B cell (primary cell): ENCODE results near the gene EFCAB10. TPM values are rescaled to one million over a fixed set of nuclear protein-coding genes. Genes with fewer than 3 reads are reported as not detected.

Experiments used
- ATAC-seq: fragments of 200-7000 bp; cut with Tn5 transposase; one replicate; pipeline ENCODE4 v1.10.0; 2021; ENCODE audit warnings: low read depth, mild to moderate bottlenecking, moderate number of reproducible peaks, moderate library complexity
- CTCF ChIA-PET: fragments of 350-600 bp; sonication (Branson Sonifier 250); formaldehyde crosslinking; loops from one replicate; lab custom pipeline; 2021; ENCODE audit warnings: antibody characterized with exemption, inconsistent platforms; lab: Charles Lee
- POLR2A ChIA-PET: fragments of 350-600 bp; sonication (Branson Sonifier 250); formaldehyde crosslinking; loops from one replicate; lab custom pipeline; 2021; ENCODE audit warnings: antibody characterized with exemption; lab: Charles Lee
- DNase-seq: peaks from one replicate; pipeline ENCODE4 v3.0.0; 2013
- H2AFZ ChIP-seq: 2 replicates; pipeline ENCODE4 v1.6.1; 2012; ENCODE audit warnings: mild to moderate bottlenecking, low read depth, low read length; ENCODE audit not compliant: insufficient read depth, poor library complexity, severe bottlenecking
- H3K27ac ChIP-seq, 2 donors: 1 replicate in 1 of 2; 2 replicates in 1 of 2; pipeline ENCODE4 v1.5.1; 2012 to 2013; ENCODE audit warnings: low read length in 2 of 2, mild to moderate bottlenecking in 2 of 2, moderate library complexity in 1 of 2
- H3K27me3 ChIP-seq, 4 experiments: fragments of 200-600 bp in 1 of 4; sonication (generic) in 1 of 4; replicated peaks in 1 of 4; 1 replicate in 2 of 4; 2 replicates in 2 of 4; pipeline versions ENCODE4 v1.6.1 to v1.7.0; 2013 to 2016; ENCODE audit warnings: low read length in 3 of 4, mild to moderate bottlenecking in 2 of 4, mixed read lengths in 1 of 4, moderate library complexity in 1 of 4; ENCODE audit not compliant: insufficient read depth in 4 of 4, control insufficient read depth in 3 of 4; ENCODE audit errors: control extremely low read depth in 1 of 4
- H3K36me3 ChIP-seq, 2 experiments: replicated peaks in 1 of 2; 1 replicate in 1 of 2; 2 replicates in 1 of 2; pipeline versions ENCODE4 v1.6.1 to v1.7.1; 2013; ENCODE audit warnings: low read length in 1 of 2; ENCODE audit not compliant: insufficient read depth in 2 of 2, control insufficient read depth in 1 of 2; ENCODE audit errors: control extremely low read depth in 1 of 2, extremely low read depth in 1 of 2
- H3K4me1 ChIP-seq, 2 donors: fragments of 200-600 bp in 1 of 2; sonication (generic) in 1 of 2; 1 replicate in 1 of 2; 2 replicates in 1 of 2; pipeline versions ENCODE4 v1.5.1 to v1.6.1; 2013 to 2017; ENCODE audit warnings: low read length in 2 of 2; ENCODE audit not compliant: control insufficient read depth in 2 of 2, insufficient read depth in 2 of 2
- H3K4me2 ChIP-seq: replicated peaks from 2 replicates; pipeline ENCODE3; 2012; ENCODE audit warnings: mild to moderate bottlenecking, low read depth, low read length; ENCODE audit not compliant: poor library complexity, severe bottlenecking
- H3K4me3 ChIP-seq, 5 experiments: fragments of 200-600 bp in 1 of 5; sonication (generic) in 1 of 5; 1 replicate in 3 of 5; 2 replicates in 2 of 5; pipeline versions ENCODE4 v1.5.1 to v1.7.0; 2011 to 2016; ENCODE audit warnings: low read length in 4 of 5, mild to moderate bottlenecking in 4 of 5, low read depth in 2 of 5, control low read depth in 1 of 5, moderate library complexity in 1 of 5; ENCODE audit not compliant: insufficient read depth in 1 of 5; ENCODE audit errors: control extremely low read depth in 1 of 5, extremely low read depth in 1 of 5
- H3K79me2 ChIP-seq: fragments of 200-600 bp; sonication (generic); one replicate; pipeline ENCODE4 v1.6.0; 2016; ENCODE audit warnings: low read length; ENCODE audit not compliant: control insufficient read depth, insufficient read depth
- H3K9ac ChIP-seq: fragments of 200-600 bp; sonication (generic); 2 replicates; pipeline ENCODE4 v1.6.1; 2017; ENCODE audit warnings: mild to moderate bottlenecking, low read length, moderate library complexity
- H3K9me3 ChIP-seq, 3 donors: one replicate each; pipeline versions ENCODE4 v1.6.1 to v1.7.1; 2013; ENCODE audit warnings: low read length in 2 of 3; ENCODE audit not compliant: control insufficient read depth in 2 of 3, insufficient read depth in 1 of 3; ENCODE audit errors: control extremely low read depth in 1 of 3
- H4K20me1 ChIP-seq: 2 replicates; pipeline ENCODE4 v1.6.0; 2012; ENCODE audit warnings: mild to moderate bottlenecking, low read length; ENCODE audit not compliant: insufficient read depth, control insufficient read depth, poor library complexity, severe bottlenecking
- H3K27ac Mint-ChIP-seq: one replicate; pipeline ENCODE4 v1.8.0; 2021; ENCODE audit warnings: mixed read lengths
- H3K27me3 Mint-ChIP-seq: one replicate; pipeline ENCODE4 v1.8.0; 2021; ENCODE audit warnings: mixed read lengths
- H3K4me1 Mint-ChIP-seq: one replicate; pipeline ENCODE4 v1.8.0; 2021; ENCODE audit warnings: mixed read lengths
- H3K4me3 Mint-ChIP-seq: one replicate; pipeline ENCODE4 v1.8.0; 2021; ENCODE audit warnings: mixed read lengths
- H3K9me3 Mint-ChIP-seq: one replicate; pipeline ENCODE4 v1.8.0; 2022; ENCODE audit warnings: mixed read lengths; ENCODE audit not compliant: insufficient read depth
- CTCF ChIP-seq: fragments of 200-600 bp; IDR thresholded peaks from one replicate; pipeline ENCODE4 v1.8.0; 2022; ENCODE audit warnings: antibody characterized with exemption, mild to moderate bottlenecking
- EZH2 ChIP-seq: IDR thresholded peaks from 2 replicates; pipeline ENCODE4 v1.6.1; 2012; ENCODE audit warnings: borderline replicate concordance, low read depth, mild to moderate bottlenecking, moderate library complexity, low read length; ENCODE audit not compliant: insufficient read depth, poor library complexity, severe bottlenecking
- WGBS: methylation state at CpG from one replicate; pipeline ENCODE4 v1.1.5; 2013; ENCODE audit warnings: missing lambda C conversion rate; ENCODE audit not compliant: insufficient coverage; 5-methylcytosine and 5-hydroxymethylcytosine counted together
- intact Hi-C: fragments of 100-400 bp; cut with micrococcal nuclease; formaldehyde crosslinking; loops from one replicate; pipeline ENCODE4 v1.10.0; 2022
- polyA plus RNA-seq: library from polyadenylated mRNA; depleted of rRNA; stranded (reverse); fragments of >200 nt; gene quantifications from 2 replicates; pipeline ENCODE4 v1.2.3, GENCODE V29; 2012
- total RNA-seq, 2 donors: library from RNA; stranded (reverse); fragments of 120-200 nt in 1 of 2; gene quantifications; 1 replicate in 1 of 2; 2 replicates in 1 of 2; pipeline versions ENCODE4 v1.2.3 to v1.2.4, GENCODE V29; 2013 to 2022

The EFCAB10 gene
- total and polyA plus RNA-seq, 2 donors (not counting 1 experiment from before 2014, with no cell fraction given) = not detected

- Mint-ChIP-seq H3K27ac (no peak overlapping the region), H3K4me3 (no peak overlapping the region), H3K4me1 (no peaks in the 10 kb centered on the region), H3K9me3 (peaks cover 2% of the 10 kb centered on the region), H3K27me3 (no peaks in the 10 kb centered on the region)
- POLR2A ChIA-PET = no interaction called here
- Histone ChIP-seq H3K9me3 (peaks cover 0 to under 1% (median 0%) of the 10 kb centered on the region in 3 donors), H3K4me3 (no peak overlapping the region), H3K9ac (no peak overlapping the region), H4K20me1 (no peaks in the 10 kb centered on the region), H3K4me2 (no peak overlapping the region), H3K27me3 (no peaks in the 10 kb centered on the region), H3K4me1 (no peaks in the 10 kb centered on the region), H3K36me3 (peaks cover 13 to 78% of the 10 kb centered on the region in 2 experiments), H3K27ac (no peak overlapping the region), H3K79me2 (no peaks in the 10 kb centered on the region), H2AFZ (no peak overlapping the region)
- DNase-seq (no peak), ATAC-seq (no peak)
- WGBS = no CpG with 5 or more reads among the region's 2 CpGs
- intact Hi-C loops = no loop called here
- TF ChIP-seq CTCF (no peak), EZH2 (no peak)
- CTCF ChIA-PET = no interaction called here
Measured at GRCh38 chr7:105621176-105621575, 39.9 kb upstream of the EFCAB10 start.

GRCh38 chr7:105619590-105619989 is 38.3 kb upstream of the EFCAB10 start:
- 92% methylated on average over 2 of the region's 4 CpGs for WGBS
- Histone ChIP-seq H4K20me1 (no peaks in the 10 kb centered on the region), H3K36me3 (peaks cover 13 to 81% of the 10 kb centered on the region in 2 experiments), H3K9ac (no peak overlapping the region), H3K4me2 (no peak overlapping the region), H3K79me2 (no peaks in the 10 kb centered on the region), H3K4me1 (no peaks in the 10 kb centered on the region), H3K27ac (no peak overlapping the region), H3K4me3 (no peak overlapping the region), H2AFZ (no peak overlapping the region), H3K9me3 (no peaks in the 10 kb centered on the region), H3K27me3 (no peaks in the 10 kb centered on the region)
- H3K27me3 Mint-ChIP-seq = no peaks in the 10 kb centered on the region
- no peak for TF ChIP-seq CTCF
- TF ChIP-seq EZH2 = no peak
- no peak for DNase-seq
- no peak overlapping the region for H3K4me3 Mint-ChIP-seq
- no peak for ATAC-seq
- intact Hi-C loops = no loop called here
- H3K4me1 Mint-ChIP-seq = no peaks in the 10 kb centered on the region
- CTCF ChIA-PET = interaction anchor here (0.8 kb wide), 1 partner anchor 37 kb away, joined by 3 read pairs; no protein-coding TSS in a partner anchor
- no peaks in the 10 kb centered on the region for H3K9me3 Mint-ChIP-seq
- POLR2A ChIA-PET = no interaction called here
- H3K27ac Mint-ChIP-seq = no peak overlapping the region
